ENCODE results near the gene LRTM1. TPM values are rescaled to one million over a fixed set of nuclear protein-coding genes. Genes with fewer than 3 reads are reported as not detected.

LRTM1 gene
- total and polyA plus RNA-seq, 2 of the 13 experiments (the other 11 are each of a cell fraction or from before 2014, with no cell fraction given), result not detected

DNA sequence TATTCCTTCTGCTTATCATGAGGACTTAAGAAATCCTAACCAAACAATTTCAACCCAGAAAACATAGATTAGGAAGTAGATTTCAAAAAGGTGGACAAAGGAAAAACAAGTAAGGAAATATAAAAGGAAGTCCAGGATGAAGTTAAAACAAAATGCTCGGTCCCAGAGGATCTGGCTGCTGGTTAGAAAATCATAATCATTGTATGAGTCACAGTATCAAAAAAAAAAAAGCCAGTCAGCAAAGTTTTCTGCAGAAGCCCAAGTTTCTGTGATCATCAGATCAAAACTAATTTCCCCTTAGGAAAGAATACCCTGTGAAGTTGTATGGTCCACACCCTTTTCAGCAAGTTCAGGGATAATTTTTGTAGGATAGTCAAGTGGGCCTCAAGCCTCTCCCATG is 43.0 kb upstream of the LRTM1 start:
- no peak for DNase-seq (ENCODE audit: low spot score)
- intact Hi-C loops (cut with micrococcal nuclease; ENCODE audit: unreplicated experiment) (no loop called here), in situ Hi-C loops (cut with HindIII; ENCODE audit: extremely low pct_ligation_motif_present, low pct_unique_long_range_greater_than_20kb) (no loop called here)
- Histone ChIP-seq H3K9me3 (ENCODE audit: low read length) (no peaks in the 10 kb centered on the region), H2AFZ (ENCODE audit: low read length) (no peak overlapping the region), H3K79me2 (ENCODE audit: insufficient read depth, low read length) (no peaks in the 10 kb centered on the region), H3K27ac (ENCODE audit: extremely low read length, insufficient read depth, low read length) (no peak overlapping the region), H3K36me3 (replicated peaks in 1 of 2; ENCODE audit: control insufficient read depth in 1 of 2, insufficient read depth in 2 of 2, low read length in 2 of 2) (no peaks in the 10 kb centered on the region), H3K4me1 (ENCODE audit: insufficient read depth, low read length) (peaks cover 11% of the 10 kb centered on the region), H3K27me3 (ENCODE audit: control insufficient read depth in 1 of 2, insufficient read depth in 2 of 2, low read length in 2 of 2) (peaks cover 0 to 3% of the 10 kb centered on the region in 2 experiments; a peak in 1 of 5 replicates), H4K20me1 (ENCODE audit: insufficient read depth, low read length) (no peaks in the 10 kb centered on the region), H3K9ac (ENCODE audit: insufficient read depth, low read depth, low read length) (no peak overlapping the region), H3K4me2 (ENCODE audit: low read depth, low read length) (no peak overlapping the region), H3K4me3 (replicated peaks in 1 of 3; ENCODE audit: insufficient read depth in 1 of 3, low read depth in 2 of 3, low read length in 3 of 3) (no peak overlapping the region)
- 4% methylated on average over 1 of the region's 1 CpG for WGBS (ENCODE audit: low lambda C conversion rate)
- ChIA-PET POLR2A (no interaction called here), CTCF (ENCODE audit: low intra/inter-chr PET ratio, low total read pairs) (no interaction called here)
- FAIRE-seq, result no peak
- no TSS peak for BruUV-seq (replicated peaks)
- TF ChIP-seq MAFF (IDR thresholded peaks at IDR 0.05; ENCODE audit: low read depth, low read length) (0 out of 2 replicates have a peak, but pooled peaks have one; percentile 16), MAF1 (CRISPR knock-in tag; IDR thresholded peaks at IDR 0.05; ENCODE audit: borderline replicate concordance) (no peak), RBFOX2 (IDR thresholded peaks at IDR 0.05; ENCODE audit: low read depth, low read length) (no peak), MAFK (conservative IDR thresholded peaks at IDR 0.05 in 1 of 2, IDR thresholded peaks at IDR 0.05 in 1 of 2; ENCODE audit: low read length in 2 of 2) (peak; percentile 1 to 58; a peak in 2 of 4 replicates)
- no peak for ATAC-seq

DNA sequence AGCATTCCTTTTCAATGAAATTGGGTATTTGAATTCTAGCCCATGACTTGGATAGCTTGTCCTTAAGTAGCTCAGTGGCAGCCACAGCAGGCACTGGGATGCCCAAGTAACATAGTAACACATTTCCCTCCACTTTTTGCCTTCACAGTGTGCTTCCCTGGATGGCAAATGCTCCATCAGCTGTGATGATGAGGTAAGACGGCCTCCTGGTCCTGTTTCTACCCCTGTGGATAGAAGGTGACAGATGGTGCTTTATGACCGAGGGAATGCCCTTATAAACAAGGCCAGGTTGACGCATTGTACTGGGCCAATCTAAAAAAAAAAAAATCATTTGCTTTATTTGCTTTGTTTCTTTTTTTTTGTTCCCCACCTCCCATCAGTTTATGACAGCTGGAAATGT is 41.8 kb upstream of the LRTM1 start:
- intact Hi-C loops (cut with micrococcal nuclease; ENCODE audit: unreplicated experiment) (no loop called here), in situ Hi-C loops (cut with HindIII; ENCODE audit: extremely low pct_ligation_motif_present, low pct_unique_long_range_greater_than_20kb) (no loop called here)
- H3K27me3 ChIP-seq (ENCODE audit: control insufficient read depth in 1 of 2, insufficient read depth in 2 of 2, low read length in 2 of 2), result peaks cover 0 to 7% of the 10 kb centered on the region in 2 experiments; a peak in 1 of 5 replicates
- ChIA-PET CTCF (ENCODE audit: low intra/inter-chr PET ratio, low total read pairs) (no interaction called here), POLR2A (no interaction called here)
- no peak overlapping the region for H3K4me3 ChIP-seq (replicated peaks in 1 of 3; ENCODE audit: insufficient read depth in 1 of 3, low read depth in 2 of 3, low read length in 3 of 3)
- FAIRE-seq (no peak), DNase-seq (ENCODE audit: low spot score) (no peak), ATAC-seq (no peak)
- H3K27ac ChIP-seq (ENCODE audit: extremely low read length, insufficient read depth, low read length), result no peak overlapping the region
- WGBS (ENCODE audit: low lambda C conversion rate), result 18% methylated on average over 3 of the region's 3 CpGs
- no TSS peak for BruUV-seq (replicated peaks)
- no peaks in the 10 kb centered on the region for H4K20me1 ChIP-seq (ENCODE audit: insufficient read depth, low read length)
- TF ChIP-seq SPEN (CRISPR knock-in tag; IDR thresholded peaks at IDR 0.05; ENCODE audit: low read depth) (no peak), KDM4B (CRISPR knock-in tag; IDR thresholded peaks at IDR 0.05) (no peak), FOXC1 (CRISPR knock-in tag; IDR thresholded peaks at IDR 0.05; ENCODE audit: borderline replicate concordance) (no peak), RFXANK (CRISPR knock-in tag; IDR thresholded peaks at IDR 0.05) (no peak), ZNF776 (CRISPR knock-in tag; IDR thresholded peaks at IDR 0.05) (no peak), ZNF224 (CRISPR knock-in tag; IDR thresholded peaks at IDR 0.05) (no peak), SOX6 (IDR thresholded peaks at IDR 0.05) (no peak), SOX6 (CRISPR knock-in tag; IDR thresholded peaks at IDR 0.05) (no peak)
- TF ChIP-seq, protein P1, sequence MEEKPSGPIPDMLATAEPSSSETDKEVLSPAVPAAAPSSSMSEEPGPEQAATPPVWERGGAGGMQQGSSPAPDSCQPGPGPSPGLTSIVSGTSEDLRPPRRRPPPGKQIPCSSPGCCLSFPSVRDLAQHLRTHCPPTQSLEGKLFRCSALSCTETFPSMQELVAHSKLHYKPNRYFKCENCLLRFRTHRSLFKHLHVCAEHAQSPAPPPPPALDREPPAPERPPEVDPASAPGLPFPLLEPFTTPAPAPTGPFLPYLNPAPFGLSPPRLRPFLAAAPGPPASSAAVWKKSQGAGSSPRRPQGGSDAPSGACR (CRISPR knock-in tag; IDR thresholded peaks at IDR 0.05), result no peak
- H2AFZ ChIP-seq (ENCODE audit: low read length), result no peak overlapping the region
- no peaks in the 10 kb centered on the region for H3K9me3 ChIP-seq (ENCODE audit: low read length)
- H3K4me2 ChIP-seq (ENCODE audit: low read depth, low read length), result no peak overlapping the region
- H3K79me2 ChIP-seq (ENCODE audit: insufficient read depth, low read length), result no peaks in the 10 kb centered on the region
- no peaks in the 10 kb centered on the region for H3K36me3 ChIP-seq (replicated peaks in 1 of 2; ENCODE audit: control insufficient read depth in 1 of 2, insufficient read depth in 2 of 2, low read length in 2 of 2)
- no peak overlapping the region for H3K9ac ChIP-seq (ENCODE audit: insufficient read depth, low read depth, low read length)
- peaks cover 11% of the 10 kb centered on the region for H3K4me1 ChIP-seq (ENCODE audit: insufficient read depth, low read length)

Data from HepG2 (cell line).